Ishikawa (cell line): ENCODE data around the gene EFCAB9.

Experiments used
- CEBPB ChIP-seq: IDR thresholded peaks from 2 replicates; pipeline ENCODE4 v1.6.1; 2012
- CREB1 ChIP-seq: IDR thresholded peaks from 2 replicates; pipeline ENCODE4 v1.6.1; 2012; ENCODE audit warnings: low read depth
- EGR1 ChIP-seq: IDR thresholded peaks from 2 replicates; pipeline ENCODE4 v1.6.1; 2012
- EP300 ChIP-seq: IDR thresholded peaks from 2 replicates; pipeline ENCODE4 v1.6.1; 2012; ENCODE audit warnings: borderline replicate concordance
- FOXM1 ChIP-seq: IDR thresholded peaks from 2 replicates; pipeline ENCODE4 v1.6.1; 2012; ENCODE audit warnings: low read depth, borderline replicate concordance
- MAX ChIP-seq: IDR thresholded peaks from 2 replicates; pipeline ENCODE4 v1.6.1; 2012
- NFIC ChIP-seq: IDR thresholded peaks from 2 replicates; pipeline ENCODE4 v1.6.1; 2012
- RAD21 ChIP-seq: IDR thresholded peaks from 2 replicates; pipeline ENCODE4 v1.6.1; 2012; ENCODE audit warnings: low read depth
- REST ChIP-seq: IDR thresholded peaks from 2 replicates; pipeline ENCODE4 v1.6.1; 2012; ENCODE audit warnings: low read depth, mild to moderate bottlenecking
- TAF1 ChIP-seq: IDR thresholded peaks from 2 replicates; pipeline ENCODE4 v1.6.1; 2012; ENCODE audit warnings: low read depth, mild to moderate bottlenecking
- TCF12 ChIP-seq: IDR thresholded peaks from 2 replicates; pipeline ENCODE4 v1.6.1; 2012; ENCODE audit warnings: low read depth
- TEAD4 ChIP-seq: IDR thresholded peaks from 2 replicates; pipeline ENCODE4 v1.6.1; 2012
- YY1 ChIP-seq: IDR thresholded peaks from 2 replicates; pipeline ENCODE4 v1.6.1; 2012; ENCODE audit warnings: low read depth
- ZBTB7A ChIP-seq: IDR thresholded peaks from 2 replicates; pipeline ENCODE4 v1.6.1; 2012; ENCODE audit warnings: low read depth
- TF ChIP-seq, protein P1 (sequence below): IDR thresholded peaks from 2 replicates; pipeline ENCODE4 v1.6.1; 2012

Gene EFCAB9

DNA sequence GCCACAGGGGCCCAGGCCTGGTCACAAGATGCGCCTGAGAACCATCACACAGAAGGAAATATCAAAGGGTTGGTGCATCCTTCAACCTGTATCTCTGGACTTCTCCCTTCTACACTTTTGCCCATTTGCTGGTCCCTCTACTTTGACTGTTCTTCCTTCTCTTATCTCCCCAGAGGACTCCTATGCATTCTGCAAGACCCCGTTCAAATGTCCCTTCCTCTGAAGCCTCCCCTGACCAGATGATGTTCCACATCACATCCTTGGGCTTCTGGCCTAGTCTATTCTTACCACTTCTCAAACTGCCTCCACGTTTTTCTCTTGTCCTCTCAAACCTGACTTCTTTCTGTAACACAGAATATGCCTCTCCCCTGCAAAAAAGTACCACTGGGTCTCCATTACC lies 40.3 kb upstream of the EFCAB9 start:
- TF ChIP-seq TAF1 (no peak), TCF12 (no peak), EGR1 (no peak), NFIC (no peak), YY1 (no peak), EP300 (no peak), FOXM1 (no peak), RAD21 (no peak), REST (no peak), CREB1 (no peak), CEBPB (no peak), ZBTB7A (no peak)
- TF ChIP-seq, protein P1, sequence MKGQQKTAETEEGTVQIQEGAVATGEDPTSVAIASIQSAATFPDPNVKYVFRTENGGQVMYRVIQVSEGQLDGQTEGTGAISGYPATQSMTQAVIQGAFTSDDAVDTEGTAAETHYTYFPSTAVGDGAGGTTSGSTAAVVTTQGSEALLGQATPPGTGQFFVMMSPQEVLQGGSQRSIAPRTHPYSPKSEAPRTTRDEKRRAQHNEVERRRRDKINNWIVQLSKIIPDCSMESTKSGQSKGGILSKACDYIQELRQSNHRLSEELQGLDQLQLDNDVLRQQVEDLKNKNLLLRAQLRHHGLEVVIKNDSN = no peak

DNA sequence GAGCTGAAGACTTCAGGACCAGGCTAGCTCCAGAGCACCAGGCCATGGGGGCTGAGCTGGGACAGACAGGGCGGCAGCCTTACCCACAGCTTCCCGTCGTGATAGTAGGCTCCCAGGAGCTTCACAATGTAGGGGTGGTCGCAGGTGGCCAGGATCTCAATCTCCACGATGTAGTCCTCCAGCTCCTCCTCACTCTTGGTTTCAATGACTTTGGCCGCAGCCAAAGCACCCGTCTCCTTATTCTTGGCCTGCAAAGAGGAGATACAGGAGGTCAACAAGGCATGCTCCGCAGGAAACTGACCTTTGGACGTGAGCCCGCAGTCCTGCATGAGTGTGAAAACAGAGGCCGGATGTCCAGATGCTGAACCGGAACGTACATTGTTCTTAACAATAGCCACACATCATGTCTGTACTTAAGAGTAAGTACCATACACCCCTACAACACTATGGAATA lies 37.4 kb upstream of the EFCAB9 start:
- TF ChIP-seq CEBPB (no peak), YY1 (no peak), TEAD4 (no peak), ZBTB7A (no peak), FOXM1 (no peak), CREB1 (no peak), RAD21 (no peak), NFIC (no peak)
- TF ChIP-seq, protein P1 = no peak

DNA sequence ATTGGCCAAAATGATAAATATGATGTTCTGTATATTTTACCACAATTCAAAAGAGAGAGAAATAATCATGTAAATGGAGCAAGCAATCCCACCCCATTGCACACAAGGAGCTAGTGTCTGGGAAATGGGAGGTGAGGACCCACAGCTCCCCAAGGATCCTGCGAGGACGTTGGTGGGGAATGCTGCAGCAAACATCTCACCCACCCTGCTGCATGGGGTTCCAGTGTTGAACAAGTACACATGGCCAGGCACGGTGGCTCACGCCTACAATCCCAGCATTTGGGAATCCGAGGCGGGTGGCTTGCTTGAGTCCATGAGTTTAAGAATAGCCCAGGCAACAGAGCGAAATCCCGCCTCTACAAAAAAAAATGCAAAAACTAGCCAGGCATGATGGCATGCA lies 35.0 kb upstream of the EFCAB9 start:
- TF ChIP-seq TCF12 = no peak
- no peak for TF ChIP-seq EGR1
- TF ChIP-seq TEAD4 = no peak
- no peak for TF ChIP-seq TAF1
- no peak for TF ChIP-seq YY1
- TF ChIP-seq, protein P1 = no peak
- TF ChIP-seq MAX = no peak
- no peak for TF ChIP-seq ZBTB7A

- TF ChIP-seq CREB1 = no peak
- no peak for TF ChIP-seq TEAD4
- no peak for TF ChIP-seq TCF12
- TF ChIP-seq EP300 = no peak
- TF ChIP-seq, protein P1 = no peak
- TF ChIP-seq MAX = no peak
- no peak for TF ChIP-seq EGR1
- no peak for TF ChIP-seq TAF1
- TF ChIP-seq RAD21 = no peak
- no peak for TF ChIP-seq REST
- TF ChIP-seq YY1 = no peak
These were observed 33.5 kb upstream of the EFCAB9 start for GRCh38 chr5:172160506-172160905.

DNA sequence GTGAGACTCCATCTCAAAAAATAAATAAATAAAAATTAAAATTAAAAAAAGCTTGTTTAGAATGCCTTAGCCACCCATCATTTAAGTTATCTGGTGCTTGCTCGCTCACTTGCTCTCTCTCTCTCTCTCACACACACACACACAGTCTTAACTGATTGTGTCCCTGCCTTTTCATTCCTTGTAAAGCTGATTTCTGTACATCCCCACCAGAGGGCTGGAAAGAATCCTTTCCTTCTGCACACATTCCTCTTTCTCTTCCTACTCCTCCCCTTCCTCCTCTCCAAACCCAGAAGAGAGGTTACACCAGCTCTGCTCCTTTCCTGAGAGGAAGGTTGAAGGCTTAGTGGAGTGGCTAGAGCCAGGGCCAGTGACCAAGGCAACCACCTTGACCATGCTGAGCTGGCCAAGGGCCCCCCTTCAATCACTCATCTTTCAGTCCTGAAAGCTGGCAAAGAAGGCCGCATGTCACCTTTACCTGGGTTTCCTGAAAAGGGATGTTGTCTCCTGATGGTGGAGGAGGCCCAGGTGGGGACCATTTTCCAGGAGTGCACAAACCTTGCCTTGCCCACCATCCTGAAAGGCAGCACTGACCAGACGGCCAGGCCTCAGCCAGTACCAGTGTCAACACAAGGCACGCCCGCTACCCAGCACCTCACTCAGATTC lies 31.5 kb upstream of the EFCAB9 start:
- TF ChIP-seq ZBTB7A = no peak
- TF ChIP-seq MAX = no peak
